Brain pericyte (primary cell): ENCODE measurements around the gene ATXN7L1.

Experiments
- DNase-seq: peaks from one replicate; pipeline ENCODE4 v3.0.0-alpha.2; 2012; ENCODE audit warnings: low read depth, low spot score

Gene ATXN7L1

GRCh38 chr7:105677410-105677730 lies 199.0 kb downstream of the ATXN7L1 start:
- no peak for DNase-seq

GRCh38 chr7:105675934-105676371 lies 200.4 kb downstream of the ATXN7L1 start:
- DNase-seq = no peak

GRCh38 chr7:105674200-105674920 lies 202.0 kb downstream of the ATXN7L1 start:
- no peak for DNase-seq

- DNase-seq = no peak
Observed at GRCh38 chr7:105673367-105674084, 202.9 kb downstream of the ATXN7L1 start.

GRCh38 chr7:105672801-105673200 lies 203.6 kb downstream of the ATXN7L1 start:
- no peak for DNase-seq

- no peak for DNase-seq
Observed at GRCh38 chr7:105666324-105666723, 210.1 kb downstream of the ATXN7L1 start.

GRCh38 chr7:105665684-105666083 lies 210.7 kb downstream of the ATXN7L1 start:
- DNase-seq = no peak

- DNase-seq = no peak
Observed at GRCh38 chr7:105664816-105665525, 211.4 kb downstream of the ATXN7L1 start.

- DNase-seq = no peak
Observed at GRCh38 chr7:105662998-105663397, 213.4 kb downstream of the ATXN7L1 start.

- DNase-seq = no peak
Observed at GRCh38 chr7:105661625-105662024, 214.8 kb downstream of the ATXN7L1 start.

- DNase-seq = no peak
Observed at GRCh38 chr7:105656922-105657521, 219.4 kb downstream of the ATXN7L1 start.

GRCh38 chr7:105655500-105656380 lies 220.7 kb downstream of the ATXN7L1 start:
- DNase-seq = no peak

GRCh38 chr7:105655067-105655466 lies 221.3 kb downstream of the ATXN7L1 start:
- DNase-seq = no peak

GRCh38 chr7:105654095-105654686 lies 222.2 kb downstream of the ATXN7L1 start:
- DNase-seq = no peak

- DNase-seq = no peak
Observed at GRCh38 chr7:105653441-105654005, 222.9 kb downstream of the ATXN7L1 start.

- no peak for DNase-seq
Observed at GRCh38 chr7:105652359-105652993, 223.9 kb downstream of the ATXN7L1 start.

- DNase-seq = no peak
Observed at GRCh38 chr7:105651798-105652197, 224.6 kb downstream of the ATXN7L1 start.

- DNase-seq = no peak
Observed at GRCh38 chr7:105650382-105650970, 225.9 kb downstream of the ATXN7L1 start.

GRCh38 chr7:105649727-105650381 lies 226.5 kb downstream of the ATXN7L1 start:
- DNase-seq = no peak
